ENCODE measurements around the gene SSTR3. TPM values are rescaled to one million over a fixed set of nuclear protein-coding genes. Genes with fewer than 3 reads are reported as not detected.
A peak's percentile ranks its signal among the peaks of the same experiment; 100 is the strongest.
"Not testable (repeated sequence)": the region's sequence is repeated elsewhere in the genome, so short reads cannot be mapped to it uniquely, and the experiment has no call there.

The SSTR3 gene
- total RNA-seq, 2 experiments from 2014 or later: 14.8 to 15.6 TPM

DNA sequence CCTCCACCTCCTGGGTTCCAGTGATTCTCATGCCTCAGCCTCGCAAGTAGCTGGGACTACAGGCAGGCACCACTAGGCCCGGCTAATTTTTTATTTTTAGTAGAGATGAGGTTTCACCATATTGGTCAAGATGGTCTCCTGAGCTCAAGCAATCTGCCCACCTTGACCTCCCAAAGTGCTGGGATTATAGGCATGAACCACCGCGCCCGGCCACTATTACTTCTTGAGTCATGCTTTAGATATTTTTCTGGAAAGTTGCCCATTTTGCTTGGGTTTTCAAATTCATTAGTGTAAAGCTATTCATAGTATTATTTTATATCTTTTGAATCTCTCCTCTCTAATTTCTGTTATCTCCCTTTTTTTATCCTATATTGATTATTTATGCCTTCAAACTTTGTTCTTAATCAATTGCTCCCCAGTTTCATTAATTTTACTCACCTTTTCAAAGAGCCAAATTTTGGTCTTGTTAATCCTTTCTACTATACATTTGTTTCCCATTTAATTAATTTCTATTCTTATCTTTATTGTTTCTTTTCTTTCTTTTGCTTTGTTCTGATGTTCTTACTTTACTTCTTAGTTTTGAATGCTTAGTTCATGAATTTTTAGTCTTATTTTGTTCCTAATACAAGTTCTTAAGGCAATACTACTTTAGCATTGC lies 42.1 kb upstream of the SSTR3 start:
- POLR2A ChIA-PET: interaction anchor here (0.6 kb wide), 1 partner anchor 9 kb away, joined by 3 read pairs; no protein-coding TSS in a partner anchor
- Mint-ChIP-seq H3K36me3 (ENCODE audit: low read depth) (no peaks in the 10 kb centered on the region), H3K4me1 (peaks cover 29% of the 10 kb centered on the region), H3K27ac (no peak overlapping the region), H3K9me3 (ENCODE audit: low read depth) (no peaks in the 10 kb centered on the region), H3K27me3 (no peaks in the 10 kb centered on the region), H3K4me3 (no peak overlapping the region)
- CTCF ChIA-PET: interaction anchor here (0.6 to 3.4 kb wide), 4 partner anchors 10 to 54 kb away, joined by 3 to 17 read pairs (median 4); partner anchors contain the start of gene RAC2
- ATAC-seq (no peak), DNase-seq (no peak)
- intact Hi-C loops (cut with DNase I, micrococcal nuclease): no loop called here

DNA sequence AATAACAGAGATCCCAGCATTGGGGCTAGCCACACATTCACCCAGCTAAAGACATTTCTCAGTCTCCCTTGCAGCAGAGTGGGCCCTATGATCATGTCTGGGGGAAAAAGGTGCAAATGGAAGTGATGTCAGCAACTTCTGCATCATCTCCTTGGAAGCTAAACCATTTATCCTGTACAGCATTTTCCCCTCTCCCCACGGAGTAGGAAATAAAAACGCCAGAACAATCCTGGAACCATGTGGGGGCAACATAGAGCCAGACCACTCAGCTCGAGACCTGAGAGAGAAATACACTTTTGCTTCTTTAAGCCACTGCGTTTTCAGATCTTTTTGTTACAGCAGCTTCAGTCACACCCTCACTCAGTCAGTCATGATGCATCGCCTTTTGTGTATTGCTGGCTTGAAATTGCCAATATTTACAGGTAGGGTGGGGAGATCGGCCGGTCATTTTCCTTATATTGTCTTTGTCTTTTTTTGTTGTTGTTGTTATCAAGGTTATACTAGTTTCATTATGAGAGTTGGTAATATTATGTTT lies 40.9 kb upstream of the SSTR3 start:
- DNase-seq: no peak
- intact Hi-C loops (cut with DNase I, micrococcal nuclease): no loop called here
- H3K27me3 Mint-ChIP-seq: no peaks in the 10 kb centered on the region
- peaks cover 30% of the 10 kb centered on the region for H3K4me1 Mint-ChIP-seq
- H3K27ac Mint-ChIP-seq: no peak overlapping the region
- ChIA-PET POLR2A (no interaction called here), CTCF (interaction anchor here (0.7 to 3.4 kb wide), 3 partner anchors 11 to 724 kb away, joined by 3 to 17 read pairs (median 4); partner anchors contain the start of gene RAC2)
- H3K4me3 Mint-ChIP-seq: no peak overlapping the region
- H3K9me3 Mint-ChIP-seq (ENCODE audit: low read depth): no peaks in the 10 kb centered on the region
- ATAC-seq: no peak
- no peaks in the 10 kb centered on the region for H3K36me3 Mint-ChIP-seq (ENCODE audit: low read depth)

DNA sequence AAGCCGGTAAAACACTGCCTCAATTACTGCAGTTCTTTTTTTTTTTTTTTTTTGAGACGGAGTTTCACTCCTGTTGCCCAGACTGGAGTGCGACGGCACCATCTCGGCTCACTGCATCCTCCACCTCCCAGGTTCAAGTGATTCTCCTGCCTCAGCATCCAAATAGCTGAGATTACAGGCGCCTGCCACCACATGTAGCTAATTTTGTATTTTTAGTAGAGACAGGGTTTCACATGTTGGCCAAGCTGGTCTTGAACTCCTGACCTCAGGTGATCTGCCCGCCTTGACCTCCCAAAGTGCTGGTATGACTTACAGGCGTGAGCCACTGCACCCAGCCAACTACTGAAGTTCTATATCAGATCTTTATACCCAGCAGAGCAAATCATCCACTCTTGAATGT lies 39.6 kb upstream of the SSTR3 start:
- H3K4me1 Mint-ChIP-seq: peaks cover 29% of the 10 kb centered on the region
- H3K36me3 Mint-ChIP-seq (ENCODE audit: low read depth); intact Hi-C loops (cut with DNase I, micrococcal nuclease); ATAC-seq; H3K27ac Mint-ChIP-seq; POLR2A ChIA-PET; H3K4me3 Mint-ChIP-seq; H3K27me3 Mint-ChIP-seq; H3K9me3 Mint-ChIP-seq (ENCODE audit: low read depth); DNase-seq: not testable (repeated sequence)
- CTCF ChIA-PET: interaction anchor here (3.4 to 16.2 kb wide), 2 partner anchors 9 to 10 kb away, joined by 17 to 187 read pairs; partner anchors contain the start of gene RAC2

- no peak for DNase-seq
- ATAC-seq: no peak
- H3K4me1 Mint-ChIP-seq: peaks cover 24% of the 10 kb centered on the region
- H3K4me3 Mint-ChIP-seq: no peak overlapping the region
- no peaks in the 10 kb centered on the region for H3K36me3 Mint-ChIP-seq (ENCODE audit: low read depth)
- no peaks in the 10 kb centered on the region for H3K27me3 Mint-ChIP-seq
- intact Hi-C loops (cut with DNase I, micrococcal nuclease): loop anchor here in 1 of 2 experiments (10.0 kb wide), 2 partner anchors 555 to 885 kb away; partner anchors contain the start of gene GCAT
- no peak overlapping the region for H3K27ac Mint-ChIP-seq
- POLR2A ChIA-PET: no interaction called here
- H3K9me3 Mint-ChIP-seq (ENCODE audit: low read depth): no peaks in the 10 kb centered on the region
- CTCF ChIA-PET: interaction anchor here (16.2 kb wide), 1 partner anchor 11 kb away, joined by 187 read pairs; no protein-coding TSS in a partner anchor
Measured at GRCh38 chr22:37249986-37250385, 37.7 kb upstream of the SSTR3 start.

DNA sequence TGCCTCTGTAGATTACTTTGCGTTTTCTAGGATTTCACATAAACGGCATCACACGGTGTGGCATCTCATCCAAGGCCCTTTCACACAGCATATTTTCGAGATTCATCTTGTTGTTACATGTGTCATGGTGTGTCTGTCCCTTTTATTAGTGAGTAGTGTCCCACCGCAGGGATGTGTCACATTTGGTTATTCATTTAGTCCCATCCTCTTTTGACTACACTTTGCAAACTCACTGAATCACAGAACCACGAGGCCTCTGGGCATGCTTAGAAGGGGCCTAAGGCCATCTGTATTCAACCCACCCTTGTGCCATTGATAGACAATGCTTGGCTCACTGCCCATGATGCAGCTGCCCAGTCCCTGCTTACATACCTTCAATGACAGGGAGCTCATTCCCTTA lies 36.0 kb upstream of the SSTR3 start:
- ChIA-PET POLR2A (no interaction called here), CTCF (interaction anchor here (0.6 to 16.2 kb wide), 4 partner anchors 12 to 35 kb away, joined by 3 to 187 read pairs (median 4); no protein-coding TSS in a partner anchor)
- no peak overlapping the region for H3K27ac Mint-ChIP-seq
- no peak for ATAC-seq
- no peak for DNase-seq
- H3K4me3 Mint-ChIP-seq: no peak overlapping the region
- no peaks in the 10 kb centered on the region for H3K27me3 Mint-ChIP-seq
- peaks cover 8% of the 10 kb centered on the region for H3K36me3 Mint-ChIP-seq (ENCODE audit: low read depth)
- H3K4me1 Mint-ChIP-seq: peaks cover 26% of the 10 kb centered on the region
- intact Hi-C loops (cut with DNase I, micrococcal nuclease): loop anchor here in 1 of 2 experiments (10.0 kb wide), 2 partner anchors 557 to 883 kb away; partner anchors contain the start of gene GCAT
- no peaks in the 10 kb centered on the region for H3K9me3 Mint-ChIP-seq (ENCODE audit: low read depth)

GRCh38 chr22:37245740-37246139 lies 33.5 kb upstream of the SSTR3 start:
- ChIA-PET CTCF (interaction anchor here (1.1 to 16.2 kb wide), 6 partner anchors 15 to 48 kb away, joined by 3 to 187 read pairs (median 19); no protein-coding TSS in a partner anchor), POLR2A (interaction anchor here (0.6 to 5.3 kb wide), 2 partner anchors 15 to 82 kb away, joined by 4 to 55 read pairs; no protein-coding TSS in a partner anchor)
- Mint-ChIP-seq H3K27ac (no peak overlapping the region), H3K27me3 (no peaks in the 10 kb centered on the region), H3K36me3 (ENCODE audit: low read depth) (peaks cover 33% of the 10 kb centered on the region), H3K9me3 (ENCODE audit: low read depth) (no peaks in the 10 kb centered on the region), H3K4me3 (no peak overlapping the region), H3K4me1 (peaks cover 32% of the 10 kb centered on the region)
- ATAC-seq (no peak), DNase-seq (no peak)
- intact Hi-C loops (cut with DNase I, micrococcal nuclease): loop anchor here in 1 of 2 experiments (1.0 to 10.0 kb wide), 3 partner anchors 14 to 881 kb away; partner anchors contain the start of gene GCAT

- ChIA-PET POLR2A (interaction anchor here (0.6 to 5.3 kb wide), 2 partner anchors 9 to 15 kb away, joined by 3 to 55 read pairs; no protein-coding TSS in a partner anchor), CTCF (interaction anchor here (0.5 to 16.2 kb wide), 14 partner anchors 14 to 322 kb away, joined by 3 to 187 read pairs (median 4); no protein-coding TSS in a partner anchor)
- DNase-seq (peak; percentile 34), ATAC-seq (no peak)
- H3K4me3 Mint-ChIP-seq: peak overlapping the region; percentile 92
- H3K4me1 Mint-ChIP-seq: peaks cover 39% of the 10 kb centered on the region
- H3K27ac Mint-ChIP-seq: peak overlapping the region; percentile 94
- H3K9me3 Mint-ChIP-seq (ENCODE audit: low read depth): no peaks in the 10 kb centered on the region
- intact Hi-C loops (cut with DNase I, micrococcal nuclease): loop anchor here (1.0 to 10.0 kb wide), 5 partner anchors 83 to 880 kb away; partner anchors contain the start of genes GCAT (in 1 of the 2) and LGALS1 (in 1 of the 2)
- H3K27me3 Mint-ChIP-seq: no peaks in the 10 kb centered on the region
- peaks cover 39% of the 10 kb centered on the region for H3K36me3 Mint-ChIP-seq (ENCODE audit: low read depth)
Measured at GRCh38 chr22:37244922-37245722, 32.8 kb upstream of the SSTR3 start.

DNA sequence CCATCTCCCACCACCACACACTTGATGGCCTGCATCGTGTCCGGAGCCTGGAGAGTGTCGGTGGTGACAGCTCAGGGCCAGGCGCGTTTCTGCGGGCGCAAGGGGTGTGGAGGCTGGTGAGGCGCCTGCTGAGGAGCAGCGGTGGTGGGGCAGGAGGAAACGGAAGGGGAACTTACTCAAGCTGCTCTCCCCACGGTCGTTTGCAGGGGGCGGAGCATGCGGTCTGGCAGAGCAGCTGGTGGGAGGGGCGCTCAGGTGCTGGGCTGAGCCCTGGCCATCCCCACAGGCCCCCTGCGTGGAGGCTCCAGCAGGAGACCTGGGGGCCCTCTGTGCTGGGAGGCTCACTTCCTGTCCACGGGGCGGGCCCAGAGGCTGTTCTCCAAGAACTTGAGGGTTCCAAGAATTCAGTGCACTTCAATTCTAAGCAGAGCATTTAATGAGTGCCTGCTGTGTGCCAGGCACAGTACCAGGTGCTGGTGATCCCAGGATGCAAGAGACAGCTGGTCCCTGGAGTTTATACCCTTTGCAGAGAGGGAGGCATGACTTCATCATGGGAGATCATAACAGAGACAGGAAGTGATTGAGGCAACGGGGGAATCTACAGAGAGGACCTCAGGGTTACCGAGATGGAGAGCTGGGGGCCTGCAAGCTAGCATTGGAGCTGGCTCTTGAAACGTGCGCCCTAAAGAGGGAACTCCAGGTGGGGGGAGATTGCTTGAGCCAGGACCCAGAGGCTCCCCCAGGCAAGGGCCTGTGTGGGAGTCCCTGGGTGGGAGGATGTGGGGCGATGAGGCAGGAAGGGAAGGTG lies 32.0 kb upstream of the SSTR3 start, which contains the start of gene RAC2:
Gene RAC2 (minus strand): TSS at position 156 of the 808 bp plus-strand sequence. CDS start 121 bp downstream, at position 35.
- Mint-ChIP-seq H3K9me3 (ENCODE audit: low read depth) (no peaks in the 10 kb centered on the region), H3K4me3 (peak within 1 kb of the TSS; percentile 92), H3K27me3 (no peaks in the 10 kb centered on the region), H3K36me3 (ENCODE audit: low read depth) (peaks cover 47% of the 10 kb centered on the region), H3K27ac (peak within 1 kb of the TSS; percentile 94), H3K4me1 (peaks cover 47% of the 10 kb centered on the region)
- ATAC-seq (peak; percentile 60), DNase-seq (peak; percentile 97)
- CTCF ChIA-PET: interaction anchor here (0.5 to 16.2 kb wide), 17 partner anchors 9 to 544 kb away, joined by 3 to 187 read pairs (median 4); no protein-coding TSS in a partner anchor
- intact Hi-C loops (cut with DNase I, micrococcal nuclease): loop anchor here (1.0 to 10.0 kb wide), 5 partner anchors 82 to 880 kb away; partner anchors contain the start of genes GCAT (in 1 of the 2) and LGALS1 (in 1 of the 2)
- POLR2A ChIA-PET: interaction anchor here (0.6 to 5.3 kb wide), 2 partner anchors 10 to 14 kb away, joined by 3 to 55 read pairs; no protein-coding TSS in a partner anchor

DNA sequence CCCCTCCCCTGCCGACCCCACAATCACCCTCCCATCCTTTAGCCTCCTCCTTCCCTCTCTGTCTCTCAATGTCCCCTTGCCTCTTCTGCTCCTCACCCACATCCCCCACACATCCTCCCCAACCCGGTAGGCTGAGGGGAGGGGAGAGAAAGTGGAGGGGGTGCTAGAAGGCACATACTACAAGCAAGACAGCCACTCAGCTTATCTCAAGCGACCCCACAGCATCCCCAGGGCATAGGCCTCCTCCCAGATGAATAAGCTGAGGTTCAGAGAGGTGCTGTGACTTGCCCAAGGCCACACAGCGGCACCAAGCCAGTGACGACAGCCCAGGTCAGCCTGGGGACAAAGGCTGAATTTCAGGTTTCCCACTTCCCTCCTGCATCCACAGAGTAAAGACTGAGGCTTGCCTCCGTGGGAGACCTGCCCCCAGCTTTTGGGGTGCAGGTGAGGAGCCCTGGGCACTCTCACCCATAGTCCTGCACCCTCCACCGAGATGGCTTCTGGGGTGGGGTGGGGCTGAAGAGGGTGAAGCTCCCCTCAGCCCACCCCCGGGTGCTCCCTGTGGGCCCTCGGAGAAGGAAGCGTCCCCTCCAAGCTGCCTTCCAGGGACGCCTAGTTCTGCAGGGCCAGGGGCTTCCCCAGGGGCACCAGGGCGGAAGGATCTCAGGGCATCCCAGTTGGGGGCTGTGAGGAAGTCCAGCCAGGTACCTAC lies 31.3 kb upstream of the SSTR3 start:
- Mint-ChIP-seq H3K4me1 (peaks cover 52% of the 10 kb centered on the region), H3K4me3 (peak overlapping the region; percentile 92), H3K27me3 (no peaks in the 10 kb centered on the region), H3K36me3 (ENCODE audit: low read depth) (peaks cover 55% of the 10 kb centered on the region), H3K9me3 (ENCODE audit: low read depth) (no peaks in the 10 kb centered on the region), H3K27ac (peak overlapping the region; percentile 94)
- POLR2A ChIA-PET: interaction anchor here (1.5 to 5.3 kb wide), 3 partner anchors 13 to 94 kb away, joined by 13 to 55 read pairs (median 14); partner anchors contain the start of gene IL2RB
- CTCF ChIA-PET: interaction anchor here (0.5 to 16.2 kb wide), 10 partner anchors 10 to 544 kb away, joined by 3 to 187 read pairs (median 6); no protein-coding TSS in a partner anchor
- intact Hi-C loops (cut with DNase I, micrococcal nuclease): loop anchor here (1.0 to 10.0 kb wide), 5 partner anchors 81 to 879 kb away; partner anchors contain the start of genes GCAT (in 1 of the 2) and LGALS1 (in 1 of the 2)
- peak; percentile 40 for DNase-seq
- ATAC-seq: peak; percentile 0

Measured in activated CD4-positive, alpha-beta T cell treated with anti-CD3 and anti-CD28 coated beads for 36 hours (primary cell).